SU-DHL-6 (cell line): ENCODE measurements around the gene AANAT.
"Not testable (repeated sequence)": the region's sequence is repeated elsewhere in the genome, so short reads cannot be mapped to it uniquely, and the experiment has no call there.

Source experiments
- H2AFZ ChIP-seq: fragments of 200-600 bp; sonication (generic); 2 replicates; pipeline ENCODE4 v1.6.1; 2014; ENCODE audit warnings: low read depth, mild to moderate bottlenecking, moderate library complexity, mixed read lengths, antibody characterized with exemption, low read length; ENCODE audit not compliant: severe bottlenecking
- H3F3A ChIP-seq: fragments of 200-600 bp; shearing (Covaris generic); 2 replicates; pipeline ENCODE4 v1.6.0; 2016; ENCODE audit warnings: antibody characterized with exemption, mild to moderate bottlenecking; ENCODE audit not compliant: insufficient read depth
- H3K27ac ChIP-seq: fragments of 200-600 bp; sonication (generic); 2 replicates; pipeline ENCODE4 v1.5.1; 2016; ENCODE audit warnings: low read depth, mild to moderate bottlenecking, low read length, moderate library complexity, mixed read lengths
- H3K27me3 ChIP-seq: fragments of 200-600 bp; sonication (generic), shearing (Covaris generic); 2 replicates; pipeline ENCODE4 v1.6.0; 2014; ENCODE audit warnings: mild to moderate bottlenecking, low read length
- H3K36me3 ChIP-seq: fragments of 200-600 bp; sonication (generic); 2 replicates; pipeline ENCODE4 v1.6.1; 2014; ENCODE audit warnings: mild to moderate bottlenecking, low read length, mixed read lengths
- H3K4me2 ChIP-seq: fragments of 300-600, 200-600 bp; shearing (Covaris generic), sonication (generic); 2 replicates; pipeline ENCODE4 v1.6.0; 2014; ENCODE audit warnings: low read length, low read depth, mild to moderate bottlenecking; ENCODE audit not compliant: poor library complexity, severe bottlenecking
- H3K4me3 ChIP-seq: fragments of 200-600 bp; sonication (generic); 2 replicates; pipeline ENCODE4 v1.5.1; 2014; ENCODE audit warnings: antibody characterized with exemption, low read length, mild to moderate bottlenecking, mixed read lengths; ENCODE audit not compliant: insufficient read depth, poor library complexity, severe bottlenecking
- H3K79me2 ChIP-seq: fragments of 200-600 bp; sonication (generic); 2 replicates; pipeline ENCODE4 v1.6.1; 2014; ENCODE audit warnings: mild to moderate bottlenecking, low read length, moderate library complexity; ENCODE audit not compliant: insufficient read depth
- H3K9ac ChIP-seq: fragments of 200-600 bp; sonication (generic); 2 replicates; pipeline ENCODE4 v1.7.0; 2014; ENCODE audit warnings: mild to moderate bottlenecking, low read length
- H3K9me2 ChIP-seq: fragments of 200-600 bp; sonication (generic); replicated peaks from 2 replicates; pipeline ENCODE4 v1.6.1; 2014; ENCODE audit warnings: low read length; ENCODE audit not compliant: insufficient read depth
- H3K9me3 ChIP-seq: fragments of 200-600 bp; sonication (generic); 2 replicates; pipeline ENCODE4 v1.6.1; 2014; ENCODE audit warnings: low read length, mixed read lengths; ENCODE audit not compliant: insufficient read depth
- H4K20me1 ChIP-seq: fragments of 200-600 bp; sonication (generic); 2 replicates; pipeline ENCODE4 v1.6.1; 2014; ENCODE audit warnings: low read depth, mild to moderate bottlenecking, antibody characterized with exemption, low read length, moderate library complexity, mixed read lengths
- EZH2phosphoT487 ChIP-seq: fragments of 200-600 bp; sonication (generic), shearing (Covaris generic); conservative IDR thresholded peaks from 2 replicates; pipeline ENCODE4 v1.6.1; 2018; ENCODE audit warnings: mild to moderate bottlenecking, antibody characterized with exemption, low read length, moderate library complexity, mixed read lengths
- TF ChIP-seq, protein P1 (sequence below): fragments of 200-600 bp; sonication (generic); IDR thresholded peaks from one replicate; pipeline ENCODE4 v1.5.1; 2017; ENCODE audit warnings: antibody characterized with exemption, mild to moderate bottlenecking, low read length, moderate library complexity; ENCODE audit not compliant: insufficient read depth, poor library complexity, severe bottlenecking

Gene AANAT

DNA sequence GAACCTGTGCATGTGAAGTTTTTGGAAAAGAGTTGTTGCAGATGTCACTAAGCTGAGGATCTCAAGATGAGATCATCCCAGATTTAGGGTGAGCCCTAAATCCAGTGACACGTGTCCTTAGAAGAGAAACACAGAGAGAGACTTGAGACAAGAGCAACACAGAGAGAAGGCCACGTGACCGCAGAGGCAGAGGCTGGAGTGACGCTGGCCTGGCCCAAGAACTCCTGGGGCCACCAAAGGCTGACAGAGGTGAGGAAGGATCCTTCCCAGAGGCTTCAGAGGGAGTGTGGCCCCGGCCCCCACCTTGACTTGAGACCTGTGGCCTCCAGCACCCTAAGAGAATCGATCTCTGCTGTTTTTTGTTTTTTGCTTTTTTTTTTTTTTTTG is 45.9 kb downstream of the AANAT start:
- Histone ChIP-seq H4K20me1 (no peaks in the 10 kb centered on the region), H2AFZ (no peak overlapping the region), H3K79me2 (no peaks in the 10 kb centered on the region), H3K9ac (no peak overlapping the region), H3F3A (no peaks in the 10 kb centered on the region), H3K27me3 (no peaks in the 10 kb centered on the region), H3K4me2 (no peak overlapping the region), H3K36me3 (no peaks in the 10 kb centered on the region), H3K9me2 (no peaks in the 10 kb centered on the region), H3K4me3 (no peak overlapping the region), H3K27ac (no peak overlapping the region), H3K9me3 (no peaks in the 10 kb centered on the region)
- no peak for TF ChIP-seq EZH2phosphoT487
- TF ChIP-seq, protein P1, sequence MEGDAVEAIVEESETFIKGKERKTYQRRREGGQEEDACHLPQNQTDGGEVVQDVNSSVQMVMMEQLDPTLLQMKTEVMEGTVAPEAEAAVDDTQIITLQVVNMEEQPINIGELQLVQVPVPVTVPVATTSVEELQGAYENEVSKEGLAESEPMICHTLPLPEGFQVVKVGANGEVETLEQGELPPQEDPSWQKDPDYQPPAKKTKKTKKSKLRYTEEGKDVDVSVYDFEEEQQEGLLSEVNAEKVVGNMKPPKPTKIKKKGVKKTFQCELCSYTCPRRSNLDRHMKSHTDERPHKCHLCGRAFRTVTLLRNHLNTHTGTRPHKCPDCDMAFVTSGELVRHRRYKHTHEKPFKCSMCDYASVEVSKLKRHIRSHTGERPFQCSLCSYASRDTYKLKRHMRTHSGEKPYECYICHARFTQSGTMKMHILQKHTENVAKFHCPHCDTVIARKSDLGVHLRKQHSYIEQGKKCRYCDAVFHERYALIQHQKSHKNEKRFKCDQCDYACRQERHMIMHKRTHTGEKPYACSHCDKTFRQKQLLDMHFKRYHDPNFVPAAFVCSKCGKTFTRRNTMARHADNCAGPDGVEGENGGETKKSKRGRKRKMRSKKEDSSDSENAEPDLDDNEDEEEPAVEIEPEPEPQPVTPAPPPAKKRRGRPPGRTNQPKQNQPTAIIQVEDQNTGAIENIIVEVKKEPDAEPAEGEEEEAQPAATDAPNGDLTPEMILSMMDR, result no peak

DNA sequence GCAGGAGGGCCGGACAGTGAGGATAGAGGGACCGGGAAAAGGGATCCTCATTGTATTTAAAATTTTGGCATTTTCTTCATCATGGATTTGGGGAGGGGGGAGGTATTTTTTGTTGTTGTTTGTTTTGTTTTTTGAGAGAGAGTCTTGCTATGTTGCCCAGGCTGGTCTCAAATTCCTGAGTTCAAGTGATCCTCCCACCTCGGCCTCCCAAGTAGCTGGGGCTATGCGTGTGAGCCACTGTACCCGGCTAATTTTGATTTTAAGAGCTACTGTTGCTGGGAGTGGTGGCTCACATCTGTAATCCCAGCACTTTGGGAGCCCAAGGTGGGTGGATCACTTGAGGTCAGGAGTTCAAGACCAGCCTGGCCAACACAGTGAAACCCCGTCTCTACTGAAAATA is 47.0 kb downstream of the AANAT start:
- H3K27me3 ChIP-seq, H3K4me3 ChIP-seq, H3K36me3 ChIP-seq, H3K9ac ChIP-seq, H3F3A ChIP-seq, H3K27ac ChIP-seq, H2AFZ ChIP-seq, H3K9me3 ChIP-seq, H3K79me2 ChIP-seq, H3K4me2 ChIP-seq, H4K20me1 ChIP-seq, H3K9me2 ChIP-seq: not testable (repeated sequence)

DNA sequence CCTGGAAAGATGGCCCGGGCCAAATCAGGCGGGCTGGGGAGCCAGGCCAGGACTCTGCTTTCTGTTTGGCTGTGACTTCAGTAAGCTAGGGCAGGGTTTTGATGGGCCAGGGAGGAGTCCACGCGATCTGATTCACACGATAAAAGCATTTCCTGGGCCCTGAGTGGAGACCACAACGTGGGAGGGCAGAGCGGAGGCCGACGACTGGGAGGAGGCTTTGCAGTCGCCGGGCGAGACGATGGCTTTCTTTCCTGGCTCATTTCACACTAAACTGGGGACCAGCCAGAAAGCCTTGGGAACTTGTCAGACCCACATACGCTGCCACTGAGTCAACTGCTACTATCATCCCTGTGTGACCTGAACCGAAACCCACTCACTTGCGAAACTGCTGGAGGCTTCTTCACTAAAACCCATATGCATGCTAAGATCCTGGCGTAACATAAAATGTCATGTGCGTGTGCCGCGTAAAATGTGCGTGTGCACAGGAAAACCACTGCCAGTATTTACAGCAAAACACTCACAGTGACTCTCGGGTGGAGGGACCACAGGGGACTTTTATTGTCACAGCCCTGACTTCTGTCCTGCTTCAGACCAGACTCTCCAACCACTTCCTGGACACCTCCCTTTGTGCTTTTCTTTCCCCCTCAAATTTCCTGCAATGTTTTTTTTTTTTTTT is 48.0 kb downstream of the AANAT start:
- Histone ChIP-seq H3K79me2 (no peaks in the 10 kb centered on the region), H3K9me3 (no peaks in the 10 kb centered on the region), H3K36me3 (no peaks in the 10 kb centered on the region), H4K20me1 (no peaks in the 10 kb centered on the region), H3K27ac (no peak overlapping the region), H3K4me2 (no peak overlapping the region), H3K27me3 (no peaks in the 10 kb centered on the region), H3K4me3 (no peak overlapping the region), H2AFZ (no peak overlapping the region), H3K9ac (no peak overlapping the region), H3F3A (no peaks in the 10 kb centered on the region), H3K9me2 (no peaks in the 10 kb centered on the region)
- TF ChIP-seq EZH2phosphoT487, result no peak
- TF ChIP-seq, protein P1, result no peak

DNA sequence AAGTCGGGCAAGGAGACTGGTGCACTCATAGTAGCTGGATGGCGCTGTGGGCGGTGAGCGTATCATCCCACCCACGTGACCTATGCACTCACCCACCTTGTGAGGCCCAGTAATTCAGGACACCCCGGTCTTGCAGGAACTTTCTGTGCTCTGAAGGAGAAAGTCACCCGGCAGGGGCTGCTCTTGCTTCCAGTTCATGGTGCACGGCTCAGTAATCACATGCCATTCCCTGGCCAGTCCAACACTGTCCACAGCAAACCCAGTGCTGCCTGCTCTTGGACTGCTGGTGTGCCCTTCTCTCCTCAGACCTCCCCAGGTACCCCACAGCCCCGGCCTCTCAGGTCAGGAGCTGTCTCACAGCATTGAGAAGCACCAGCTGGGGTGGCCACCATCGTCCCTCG is 50.2 kb downstream of the AANAT start:
- Histone ChIP-seq H3F3A (no peaks in the 10 kb centered on the region), H3K36me3 (no peaks in the 10 kb centered on the region), H2AFZ (no peak overlapping the region), H3K27ac (no peak overlapping the region), H4K20me1 (no peaks in the 10 kb centered on the region), H3K27me3 (no peaks in the 10 kb centered on the region), H3K9me3 (no peaks in the 10 kb centered on the region), H3K9me2 (no peaks in the 10 kb centered on the region), H3K4me2 (no peak overlapping the region), H3K79me2 (no peaks in the 10 kb centered on the region), H3K9ac (no peak overlapping the region), H3K4me3 (no peak overlapping the region)
- TF ChIP-seq EZH2phosphoT487, result no peak
- TF ChIP-seq, protein P1, result no peak
